ENCODE measurements around the gene ZSWIM5. TPM values are rescaled to one million over a fixed set of nuclear protein-coding genes. Genes with fewer than 3 reads are reported as not detected.
"Not testable (repeated sequence)": the region's sequence is repeated elsewhere in the genome, so short reads cannot be mapped to it uniquely, and the experiment has no call there.

Gene ZSWIM5
- total RNA-seq, 2 donors from 2014 or later, result 2.0 to 3.5 TPM

GRCh38 chr1:45200435-45200834 is 6.0 kb downstream of the ZSWIM5 start:
- no peaks in the 10 kb centered on the region for H3K36me3 ChIP-seq
- DNase-seq (ENCODE audit: low spot score) (no peak), ATAC-seq (ENCODE audit: insufficient number of reproducible peaks, low FRiP score, low read depth) (no peak)
- TF ChIP-seq, protein P1, sequence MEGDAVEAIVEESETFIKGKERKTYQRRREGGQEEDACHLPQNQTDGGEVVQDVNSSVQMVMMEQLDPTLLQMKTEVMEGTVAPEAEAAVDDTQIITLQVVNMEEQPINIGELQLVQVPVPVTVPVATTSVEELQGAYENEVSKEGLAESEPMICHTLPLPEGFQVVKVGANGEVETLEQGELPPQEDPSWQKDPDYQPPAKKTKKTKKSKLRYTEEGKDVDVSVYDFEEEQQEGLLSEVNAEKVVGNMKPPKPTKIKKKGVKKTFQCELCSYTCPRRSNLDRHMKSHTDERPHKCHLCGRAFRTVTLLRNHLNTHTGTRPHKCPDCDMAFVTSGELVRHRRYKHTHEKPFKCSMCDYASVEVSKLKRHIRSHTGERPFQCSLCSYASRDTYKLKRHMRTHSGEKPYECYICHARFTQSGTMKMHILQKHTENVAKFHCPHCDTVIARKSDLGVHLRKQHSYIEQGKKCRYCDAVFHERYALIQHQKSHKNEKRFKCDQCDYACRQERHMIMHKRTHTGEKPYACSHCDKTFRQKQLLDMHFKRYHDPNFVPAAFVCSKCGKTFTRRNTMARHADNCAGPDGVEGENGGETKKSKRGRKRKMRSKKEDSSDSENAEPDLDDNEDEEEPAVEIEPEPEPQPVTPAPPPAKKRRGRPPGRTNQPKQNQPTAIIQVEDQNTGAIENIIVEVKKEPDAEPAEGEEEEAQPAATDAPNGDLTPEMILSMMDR (IDR thresholded peaks at IDR 0.05), result no peak
- H3K27me3 ChIP-seq (replicated peaks; ENCODE audit: insufficient read depth), result no peaks in the 10 kb centered on the region
- no peak overlapping the region for H3K4me3 ChIP-seq
- H3K4me1 ChIP-seq (ENCODE audit: control insufficient read depth in 1 of 2, low read depth in 2 of 2), result peaks cover 0 to 7% of the 10 kb centered on the region in 2 donors
- H3K27ac ChIP-seq, result no peak overlapping the region
- H3K9me3 ChIP-seq, result peaks cover 4% of the 10 kb centered on the region

GRCh38 chr1:45198185-45198584 is 8.2 kb downstream of the ZSWIM5 start:
- TF ChIP-seq, protein P1 (IDR thresholded peaks at IDR 0.05), result no peak
- H3K9me3 ChIP-seq, result peaks cover 4% of the 10 kb centered on the region
- H3K4me1 ChIP-seq (ENCODE audit: control insufficient read depth in 1 of 2, low read depth in 2 of 2), result no peaks in the 10 kb centered on the region
- H3K27me3 ChIP-seq (replicated peaks; ENCODE audit: insufficient read depth), result no peaks in the 10 kb centered on the region
- no peak overlapping the region for H3K4me3 ChIP-seq
- no peak overlapping the region for H3K27ac ChIP-seq
- ATAC-seq (ENCODE audit: insufficient number of reproducible peaks, low FRiP score, low read depth) (no peak), DNase-seq (ENCODE audit: low spot score) (no peak)
- H3K36me3 ChIP-seq, result no peaks in the 10 kb centered on the region

- Histone ChIP-seq H3K9me3 (peaks cover 4% of the 10 kb centered on the region), H3K36me3 (no peaks in the 10 kb centered on the region), H3K27ac (no peak overlapping the region), H3K4me1 (ENCODE audit: control insufficient read depth in 1 of 2, low read depth in 2 of 2) (no peaks in the 10 kb centered on the region), H3K27me3 (replicated peaks; ENCODE audit: insufficient read depth) (no peaks in the 10 kb centered on the region), H3K4me3 (no peak overlapping the region)
- ATAC-seq (ENCODE audit: insufficient number of reproducible peaks, low FRiP score, low read depth) (no peak), DNase-seq (ENCODE audit: low spot score) (no peak)
- TF ChIP-seq, protein P1 (IDR thresholded peaks at IDR 0.05), result no peak
These were observed 9.5 kb downstream of the ZSWIM5 start for GRCh38 chr1:45196863-45197262.

DNA sequence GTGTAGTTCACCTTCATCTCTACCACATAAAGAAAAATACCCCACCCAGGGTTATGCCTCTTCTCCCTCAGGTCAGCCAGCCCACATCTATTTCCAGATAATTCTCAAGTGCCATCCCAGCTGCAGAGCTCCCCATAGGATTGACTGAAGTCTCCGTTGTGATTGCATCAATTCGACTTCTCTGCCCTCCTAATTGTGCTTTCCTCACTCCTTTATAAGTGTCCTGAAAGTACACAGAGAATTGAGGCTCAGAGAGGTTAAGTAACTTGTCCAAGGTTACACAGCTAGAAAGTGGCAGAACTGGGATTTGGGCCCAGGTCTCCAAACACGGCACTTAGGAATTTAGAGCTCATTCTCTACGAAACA is 15.0 kb downstream of the ZSWIM5 start:
- H3K27me3 ChIP-seq (replicated peaks; ENCODE audit: insufficient read depth), result no peaks in the 10 kb centered on the region
- H3K36me3 ChIP-seq, result no peaks in the 10 kb centered on the region
- no peak overlapping the region for H3K4me3 ChIP-seq
- ATAC-seq (ENCODE audit: insufficient number of reproducible peaks, low FRiP score, low read depth), result no peak
- DNase-seq (ENCODE audit: low spot score), result no peak
- TF ChIP-seq, protein P1 (IDR thresholded peaks at IDR 0.05), result no peak
- H3K4me1 ChIP-seq (ENCODE audit: control insufficient read depth in 1 of 2, low read depth in 2 of 2), result no peaks in the 10 kb centered on the region
- H3K27ac ChIP-seq, result no peak overlapping the region
- H3K9me3 ChIP-seq, result no peaks in the 10 kb centered on the region

DNA sequence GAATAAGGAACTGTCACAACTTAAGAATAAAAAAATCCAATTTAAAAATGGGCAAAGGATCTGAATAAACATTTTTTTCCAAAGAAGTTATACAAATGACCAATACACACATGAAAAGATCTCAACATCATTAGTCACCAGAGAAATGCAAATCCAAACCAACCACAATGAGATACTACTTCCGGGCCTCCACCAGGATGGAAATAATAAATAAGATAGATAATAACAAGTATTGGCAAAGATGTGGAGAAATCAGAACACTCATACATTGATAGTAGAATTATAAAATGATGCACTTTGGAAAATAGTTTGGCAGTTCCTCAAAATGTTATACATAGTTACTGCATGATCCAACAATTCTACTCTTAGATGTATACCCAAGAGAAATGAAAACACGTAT is 18.7 kb downstream of the ZSWIM5 start:
- ATAC-seq (ENCODE audit: insufficient number of reproducible peaks, low FRiP score, low read depth) (no peak), DNase-seq (ENCODE audit: low spot score) (no peak)
- Histone ChIP-seq H3K27ac (no peak overlapping the region), H3K27me3 (replicated peaks; ENCODE audit: insufficient read depth) (no peaks in the 10 kb centered on the region), H3K36me3 (no peaks in the 10 kb centered on the region), H3K4me3 (no peak overlapping the region), H3K4me1 (ENCODE audit: control insufficient read depth in 1 of 2, low read depth in 2 of 2) (no peaks in the 10 kb centered on the region), H3K9me3 (no peaks in the 10 kb centered on the region)
- TF ChIP-seq, protein P1 (IDR thresholded peaks at IDR 0.05), result no peak

GRCh38 chr1:45179918-45180519 is 26.4 kb downstream of the ZSWIM5 start:
- H3K27me3 ChIP-seq (replicated peaks; ENCODE audit: insufficient read depth); H3K4me3 ChIP-seq; H3K4me1 ChIP-seq (ENCODE audit: control insufficient read depth in 1 of 2, low read depth in 2 of 2); ATAC-seq (ENCODE audit: insufficient number of reproducible peaks, low FRiP score, low read depth); H3K9me3 ChIP-seq; H3K27ac ChIP-seq; H3K36me3 ChIP-seq; DNase-seq (ENCODE audit: low spot score): not testable (repeated sequence)

Measured in thoracic aorta (tissue), 2 donors.